ENCODE measurements around the gene GRK2.

GRK2 gene

GRCh38 chr11:67306769-67307544, 40.7 kb downstream of the GRK2 start:
- H3K36me3 ChIP-seq (ENCODE audit: control insufficient read depth in 2 of 2, insufficient read depth in 2 of 2, low read length in 2 of 2), result peaks cover 25 to 37% of the 10 kb centered on the region in 2 donors
- H3K27ac ChIP-seq (ENCODE audit: low read depth in 2 of 2, low read length in 2 of 2), result no peak overlapping the region
- no peak overlapping the region for H3K4me3 ChIP-seq (ENCODE audit: low read length in 2 of 2)
- H3K27me3 ChIP-seq (ENCODE audit: control insufficient read depth in 2 of 2, insufficient read depth in 2 of 2, low read length in 2 of 2), result no peaks in the 10 kb centered on the region
- H3K4me1 ChIP-seq (ENCODE audit: control insufficient read depth in 2 of 2, insufficient read depth in 2 of 2, low read length in 2 of 2), result peaks cover 14 to 28% of the 10 kb centered on the region in 2 donors
- H3K9ac ChIP-seq (ENCODE audit: low read depth in 1 of 2, low read length in 2 of 2), result no peak overlapping the region
- H3K9me3 ChIP-seq (ENCODE audit: control insufficient read depth in 2 of 2, low read length in 2 of 2), result no peaks in the 10 kb centered on the region

- Histone ChIP-seq H3K36me3 (ENCODE audit: control insufficient read depth in 2 of 2, insufficient read depth in 2 of 2, low read length in 2 of 2) (peaks cover 25 to 37% of the 10 kb centered on the region in 2 donors), H3K9ac (ENCODE audit: low read depth in 1 of 2, low read length in 2 of 2) (no peak overlapping the region), H3K27me3 (ENCODE audit: control insufficient read depth in 2 of 2, insufficient read depth in 2 of 2, low read length in 2 of 2) (no peaks in the 10 kb centered on the region)
Measured at GRCh38 chr11:67307545-67308001, 41.3 kb downstream of the GRK2 start.

GRCh38 chr11:67308031-67308866, 42.0 kb downstream of the GRK2 start:
- Histone ChIP-seq H3K9me3 (ENCODE audit: control insufficient read depth in 2 of 2, low read length in 2 of 2) (no peaks in the 10 kb centered on the region), H3K27me3 (ENCODE audit: control insufficient read depth in 2 of 2, insufficient read depth in 2 of 2, low read length in 2 of 2) (no peaks in the 10 kb centered on the region), H3K9ac (ENCODE audit: low read depth in 1 of 2, low read length in 2 of 2) (no peak overlapping the region), H3K27ac (ENCODE audit: low read depth in 2 of 2, low read length in 2 of 2) (no peak overlapping the region), H3K4me3 (ENCODE audit: low read length in 2 of 2) (no peak overlapping the region), H3K36me3 (ENCODE audit: control insufficient read depth in 2 of 2, insufficient read depth in 2 of 2, low read length in 2 of 2) (peaks cover 25 to 37% of the 10 kb centered on the region in 2 donors), H3K4me1 (ENCODE audit: control insufficient read depth in 2 of 2, insufficient read depth in 2 of 2, low read length in 2 of 2) (peaks cover 21 to 32% of the 10 kb centered on the region in 2 donors)

More at GRCh38 chr11:67307545-67308001, 41.3 kb downstream of the GRK2 start:
- no peaks in the 10 kb centered on the region for H3K9me3 ChIP-seq (ENCODE audit: control insufficient read depth in 2 of 2, low read length in 2 of 2)
- no peak overlapping the region for H3K27ac ChIP-seq (ENCODE audit: low read depth in 2 of 2, low read length in 2 of 2)
- no peak overlapping the region for H3K4me3 ChIP-seq (ENCODE audit: low read length in 2 of 2)
- peaks cover 15 to 28% of the 10 kb centered on the region in 2 donors for H3K4me1 ChIP-seq (ENCODE audit: control insufficient read depth in 2 of 2, insufficient read depth in 2 of 2, low read length in 2 of 2)

GRCh38 chr11:67309166-67309565, 42.9 kb downstream of the GRK2 start:
- H3K36me3 ChIP-seq (ENCODE audit: control insufficient read depth in 2 of 2, insufficient read depth in 2 of 2, low read length in 2 of 2), result peaks cover 25 to 37% of the 10 kb centered on the region in 2 donors
- no peaks in the 10 kb centered on the region for H3K27me3 ChIP-seq (ENCODE audit: control insufficient read depth in 2 of 2, insufficient read depth in 2 of 2, low read length in 2 of 2)
- H3K4me1 ChIP-seq (ENCODE audit: control insufficient read depth in 2 of 2, insufficient read depth in 2 of 2, low read length in 2 of 2), result peaks cover 23 to 37% of the 10 kb centered on the region in 2 donors
- no peak overlapping the region for H3K9ac ChIP-seq (ENCODE audit: low read depth in 1 of 2, low read length in 2 of 2)
- no peak overlapping the region for H3K27ac ChIP-seq (ENCODE audit: low read depth in 2 of 2, low read length in 2 of 2)
- no peak overlapping the region for H3K4me3 ChIP-seq (ENCODE audit: low read length in 2 of 2)
- H3K9me3 ChIP-seq (ENCODE audit: control insufficient read depth in 2 of 2, low read length in 2 of 2), result no peaks in the 10 kb centered on the region

GRCh38 chr11:67309661-67310061, 43.4 kb downstream of the GRK2 start:
- no peak overlapping the region for H3K9ac ChIP-seq (ENCODE audit: low read depth in 1 of 2, low read length in 2 of 2)
- H3K36me3 ChIP-seq (ENCODE audit: control insufficient read depth in 2 of 2, insufficient read depth in 2 of 2, low read length in 2 of 2), result peaks cover 25 to 37% of the 10 kb centered on the region in 2 donors
- peaks cover 18 to 35% of the 10 kb centered on the region in 2 donors for H3K4me1 ChIP-seq (ENCODE audit: control insufficient read depth in 2 of 2, insufficient read depth in 2 of 2, low read length in 2 of 2)
- H3K27ac ChIP-seq (ENCODE audit: low read depth in 2 of 2, low read length in 2 of 2), result no peak overlapping the region
- no peak overlapping the region for H3K4me3 ChIP-seq (ENCODE audit: low read length in 2 of 2)
- no peaks in the 10 kb centered on the region for H3K9me3 ChIP-seq (ENCODE audit: control insufficient read depth in 2 of 2, low read length in 2 of 2)
- H3K27me3 ChIP-seq (ENCODE audit: control insufficient read depth in 2 of 2, insufficient read depth in 2 of 2, low read length in 2 of 2), result no peaks in the 10 kb centered on the region

- peaks cover 15 to 31% of the 10 kb centered on the region in 2 donors for H3K4me1 ChIP-seq (ENCODE audit: control insufficient read depth in 2 of 2, insufficient read depth in 2 of 2, low read length in 2 of 2)
- no peaks in the 10 kb centered on the region for H3K27me3 ChIP-seq (ENCODE audit: control insufficient read depth in 2 of 2, insufficient read depth in 2 of 2, low read length in 2 of 2)
- H3K27ac ChIP-seq (ENCODE audit: low read depth in 2 of 2, low read length in 2 of 2), result no peak overlapping the region
- H3K36me3 ChIP-seq (ENCODE audit: control insufficient read depth in 2 of 2, insufficient read depth in 2 of 2, low read length in 2 of 2), result peaks cover 25 to 37% of the 10 kb centered on the region in 2 donors
- H3K9me3 ChIP-seq (ENCODE audit: control insufficient read depth in 2 of 2, low read length in 2 of 2), result no peaks in the 10 kb centered on the region
- no peak overlapping the region for H3K4me3 ChIP-seq (ENCODE audit: low read length in 2 of 2)
- H3K9ac ChIP-seq (ENCODE audit: low read depth in 1 of 2, low read length in 2 of 2), result no peak overlapping the region
Measured at GRCh38 chr11:67310246-67311050, 44.2 kb downstream of the GRK2 start.

- Histone ChIP-seq H3K9ac (ENCODE audit: low read depth in 1 of 2, low read length in 2 of 2) (peak overlapping the region in 1 of 2 donors; percentile 74), H3K36me3 (ENCODE audit: control insufficient read depth in 2 of 2, insufficient read depth in 2 of 2, low read length in 2 of 2) (peaks cover 25 to 37% of the 10 kb centered on the region in 2 donors), H3K27me3 (ENCODE audit: control insufficient read depth in 2 of 2, insufficient read depth in 2 of 2, low read length in 2 of 2) (no peaks in the 10 kb centered on the region), H3K4me3 (ENCODE audit: low read length in 2 of 2) (no peak overlapping the region), H3K27ac (ENCODE audit: low read depth in 2 of 2, low read length in 2 of 2) (peak overlapping the region; percentile 87 to 93), H3K9me3 (ENCODE audit: control insufficient read depth in 2 of 2, low read length in 2 of 2) (no peaks in the 10 kb centered on the region), H3K4me1 (ENCODE audit: control insufficient read depth in 2 of 2, insufficient read depth in 2 of 2, low read length in 2 of 2) (peaks cover 15 to 31% of the 10 kb centered on the region in 2 donors)
Measured at GRCh38 chr11:67311051-67311555, 44.8 kb downstream of the GRK2 start.

- no peak overlapping the region for H3K4me3 ChIP-seq (ENCODE audit: low read length in 2 of 2)
- H3K4me1 ChIP-seq (ENCODE audit: control insufficient read depth in 2 of 2, insufficient read depth in 2 of 2, low read length in 2 of 2), result peaks cover 15 to 31% of the 10 kb centered on the region in 2 donors
- peaks cover 25 to 36% of the 10 kb centered on the region in 2 donors for H3K36me3 ChIP-seq (ENCODE audit: control insufficient read depth in 2 of 2, insufficient read depth in 2 of 2, low read length in 2 of 2)
- H3K9me3 ChIP-seq (ENCODE audit: control insufficient read depth in 2 of 2, low read length in 2 of 2), result no peaks in the 10 kb centered on the region
- H3K27me3 ChIP-seq (ENCODE audit: control insufficient read depth in 2 of 2, insufficient read depth in 2 of 2, low read length in 2 of 2), result no peaks in the 10 kb centered on the region
- H3K27ac ChIP-seq (ENCODE audit: low read depth in 2 of 2, low read length in 2 of 2), result peak overlapping the region; percentile 87 to 93
- peak overlapping the region in 1 of 2 donors; percentile 74 for H3K9ac ChIP-seq (ENCODE audit: low read depth in 1 of 2, low read length in 2 of 2)
Measured at GRCh38 chr11:67311556-67312082, 45.3 kb downstream of the GRK2 start.
